HL-60 (cell line): ENCODE measurements around the gene MYO1B.

Source experiments
- DNase-seq, 2 experiments: peaks; one replicate each; pipeline ENCODE4 v3.0.0-alpha.2; 2010 to 2020; ENCODE audit warnings: low read depth in 1 of 2, low spot score in 1 of 2
- H3K27ac ChIP-seq: fragments of 250-450 bp; sonication (Bioruptor Pico); replicated peaks from 2 replicates; pipeline ENCODE4 v1.5.1; 2020; ENCODE audit warnings: mild to moderate bottlenecking, moderate library complexity
- H3K27me3 ChIP-seq: fragments of 250-450 bp; sonication (Bioruptor Pico); 2 replicates; pipeline ENCODE4 v1.5.1; 2021; ENCODE audit warnings: mild to moderate bottlenecking, moderate library complexity; ENCODE audit not compliant: insufficient read depth, poor library complexity, severe bottlenecking
- H3K4me3 ChIP-seq: replicated peaks from 2 replicates; pipeline ENCODE4 v1.5.1; 2011; ENCODE audit warnings: mild to moderate bottlenecking, control low read depth, low read length; ENCODE audit not compliant: insufficient read depth
- CTCF ChIP-seq: IDR thresholded peaks from one replicate; pipeline ENCODE4 v1.5.1; 2011; ENCODE audit warnings: low read length, control low read depth, inconsistent platforms; ENCODE audit not compliant: insufficient read depth
- GABPA ChIP-seq: IDR thresholded peaks from 2 replicates; pipeline ENCODE4 v1.6.1; 2012; ENCODE audit warnings: low read depth
- POLR2AphosphoS5 ChIP-seq: IDR thresholded peaks from 2 replicates; pipeline ENCODE4 v1.6.1; 2012; ENCODE audit warnings: low read depth
- REST ChIP-seq: IDR thresholded peaks from 2 replicates; pipeline ENCODE4 v1.6.1; 2012; ENCODE audit warnings: low read depth; ENCODE audit not compliant: insufficient replicate concordance
- SPI1 ChIP-seq: IDR thresholded peaks from 2 replicates; pipeline ENCODE4 v1.6.1; 2012; ENCODE audit warnings: low read depth, mild to moderate bottlenecking, borderline replicate concordance

MYO1B gene

GRCh38 chr2:191253476-191253875 is 8.3 kb downstream of the MYO1B start:
- H3K4me3 ChIP-seq, result no peak overlapping the region
- H3K27me3 ChIP-seq, result peaks cover 5% of the 10 kb centered on the region
- TF ChIP-seq SPI1 (no peak), GABPA (no peak), REST (no peak), POLR2AphosphoS5 (no peak), CTCF (no peak)
- H3K27ac ChIP-seq, result no peak overlapping the region
- no peak for DNase-seq

GRCh38 chr2:191255271-191255670 is 10.1 kb downstream of the MYO1B start:
- TF ChIP-seq GABPA, result no peak
- no peak for TF ChIP-seq SPI1
- TF ChIP-seq POLR2AphosphoS5, result no peak
- no peak for TF ChIP-seq CTCF
- TF ChIP-seq REST, result no peak
- DNase-seq, result no peak
- H3K27me3 ChIP-seq, result peaks cover 5% of the 10 kb centered on the region
- H3K4me3 ChIP-seq, result no peak overlapping the region
- no peak overlapping the region for H3K27ac ChIP-seq

GRCh38 chr2:191255756-191256312 is 10.6 kb downstream of the MYO1B start:
- TF ChIP-seq SPI1 (no peak), CTCF (no peak), GABPA (no peak), REST (no peak), POLR2AphosphoS5 (no peak)
- DNase-seq, result no peak
- Histone ChIP-seq H3K27ac (no peak overlapping the region), H3K27me3 (peaks cover 5% of the 10 kb centered on the region), H3K4me3 (no peak overlapping the region)
